ENCODE data around the gene RAB34. TPM values are rescaled to one million over a fixed set of nuclear protein-coding genes. Genes with fewer than 3 reads are reported as not detected.

Gene RAB34
- total RNA-seq, 4 donors from 2014 or later, result 185 to 219 (median 196) TPM

GRCh38 chr17:28748852-28749515, 31.3 kb upstream of the RAB34 start:
- Histone ChIP-seq H3K27ac (peak overlapping the region in 2 of 4 donors; percentile 31 to 53), H3K4me1 (peaks cover 0 to 57% (median 15%) of the 10 kb centered on the region in 3 donors), H3K36me3 (peaks cover 0 to 27% of the 10 kb centered on the region in 2 donors), H3K9me3 (no peaks in the 10 kb centered on the region), H3K4me3 (no peak overlapping the region), H3K27me3 (no peaks in the 10 kb centered on the region)
- ATAC-seq, result no peak
- 65% methylated on average over 6 of the region's 18 CpGs; no CpG with 5 or more reads in 1 of the 2 donors for WGBS, 2 donors (ENCODE audit: low coverage in 1 of 2)
- no peak for TF ChIP-seq EP300 (IDR thresholded peaks at IDR 0.05)
- no peak for TF ChIP-seq CTCF (IDR thresholded peaks at IDR 0.05)
- no peak for TF ChIP-seq POLR2AphosphoS5 (IDR thresholded peaks at IDR 0.05)

- no peak for ATAC-seq
- peaks cover 0 to 63% (median 15%) of the 10 kb centered on the region in 3 donors for H3K4me1 ChIP-seq
Measured at GRCh38 chr17:28747801-28748750, 30.4 kb upstream of the RAB34 start.

GRCh38 chr17:28747051-28747691, 29.5 kb upstream of the RAB34 start:
- no peaks in the 10 kb centered on the region for H3K9me3 ChIP-seq
- peaks cover 0 to 27% of the 10 kb centered on the region in 2 donors for H3K36me3 ChIP-seq
- no peaks in the 10 kb centered on the region for H3K27me3 ChIP-seq
- no peak for ATAC-seq
- TF ChIP-seq CTCF (IDR thresholded peaks at IDR 0.05) (no peak), POLR2A (IDR thresholded peaks at IDR 0.05) (no peak), EP300 (IDR thresholded peaks at IDR 0.05) (no peak), POLR2AphosphoS5 (IDR thresholded peaks at IDR 0.05) (no peak)
- H3K4me3 ChIP-seq, result no peak overlapping the region
- H3K27ac ChIP-seq, result peak overlapping the region in 3 of 4 donors; percentile 89 to 92 (median 89)
- peaks cover 0 to 69% (median 15%) of the 10 kb centered on the region in 3 donors for H3K4me1 ChIP-seq
- WGBS, 2 donors (ENCODE audit: low coverage in 1 of 2), result no CpG with 5 or more reads among the region's 7 CpGs

More at GRCh38 chr17:28747801-28748750, 30.4 kb upstream of the RAB34 start:
- TF ChIP-seq EP300 (IDR thresholded peaks at IDR 0.05) (no peak), POLR2AphosphoS5 (IDR thresholded peaks at IDR 0.05) (no peak), CTCF (IDR thresholded peaks at IDR 0.05) (no peak), POLR2A (IDR thresholded peaks at IDR 0.05) (no peak)
- H3K27ac ChIP-seq, result peak overlapping the region in 1 of 4 donors; percentile 31
- no peaks in the 10 kb centered on the region for H3K9me3 ChIP-seq
- no peaks in the 10 kb centered on the region for H3K27me3 ChIP-seq
- H3K36me3 ChIP-seq, result peaks cover 0 to 27% of the 10 kb centered on the region in 2 donors
- WGBS, 2 donors (ENCODE audit: low coverage in 1 of 2), result 64 to 96% methylated on average over 2 to 5 of the region's 18 CpGs
- no peak overlapping the region for H3K4me3 ChIP-seq

- no peaks in the 10 kb centered on the region for H3K9me3 ChIP-seq
- H3K27ac ChIP-seq, result peak overlapping the region in 3 of 4 donors; percentile 89 to 92 (median 89)
- no peaks in the 10 kb centered on the region for H3K27me3 ChIP-seq
- ATAC-seq, result no peak
- H3K4me3 ChIP-seq, result no peak overlapping the region
- H3K4me1 ChIP-seq, result peaks cover 0 to 69% (median 15%) of the 10 kb centered on the region in 3 donors
- no CpG with 5 or more reads among the region's 5 CpGs for WGBS, 2 donors (ENCODE audit: low coverage in 1 of 2)
- no peak for TF ChIP-seq EP300 (IDR thresholded peaks at IDR 0.05)
- TF ChIP-seq POLR2A (IDR thresholded peaks at IDR 0.05), result no peak
- no peak for TF ChIP-seq CTCF (IDR thresholded peaks at IDR 0.05)
- no peak for TF ChIP-seq POLR2AphosphoS5 (IDR thresholded peaks at IDR 0.05)
- peaks cover 0 to 27% of the 10 kb centered on the region in 2 donors for H3K36me3 ChIP-seq
Measured at GRCh38 chr17:28746611-28747050, 29.0 kb upstream of the RAB34 start.

Measured in gastroesophageal sphincter (tissue), 4 donors.